HEK293 (cell line): Measurements from ENCODE around the gene ITGB6.

Experiments
- ATF2 ChIP-seq: fragments of 450-650 bp; formaldehyde crosslinking; IDR thresholded peaks from 2 replicates; pipeline ENCODE4 v1.5.1; 2016; ENCODE audit warnings: missing biosample characterization, missing genetic modification characterization, low read depth
- CTCF ChIP-seq: fragments of 450-650 bp; formaldehyde crosslinking; IDR thresholded peaks from 2 replicates; pipeline ENCODE4 v1.5.1; 2016; ENCODE audit warnings: missing biosample characterization, missing genetic modification characterization
- YY1 ChIP-seq: fragments of 450-650 bp; formaldehyde crosslinking; IDR thresholded peaks from 2 replicates; pipeline ENCODE4 v1.5.1; 2018; ENCODE audit warnings: missing biosample characterization, missing genetic modification characterization
- ZNF114 ChIP-seq: fragments of 450-650 bp; formaldehyde crosslinking; IDR thresholded peaks from 2 replicates; pipeline ENCODE4 v1.5.0; 2017; ENCODE audit warnings: missing biosample characterization, missing genetic modification characterization
- ZNF121 ChIP-seq: fragments of 450-650 bp; formaldehyde crosslinking; IDR thresholded peaks from 2 replicates; pipeline ENCODE4 v1.5.1; 2016; ENCODE audit warnings: missing biosample characterization, missing genetic modification characterization
- ZNF16 ChIP-seq: fragments of 450-650 bp; formaldehyde crosslinking; IDR thresholded peaks from 2 replicates; pipeline ENCODE4 v1.5.1; 2016; ENCODE audit warnings: low read depth, missing biosample characterization, missing genetic modification characterization
- ZNF184 ChIP-seq: fragments of 450-650 bp; IDR thresholded peaks from 2 replicates; pipeline ENCODE4 v1.5.1; 2018; ENCODE audit warnings: missing biosample characterization, mild to moderate bottlenecking, missing genetic modification characterization
- ZNF248 ChIP-seq: fragments of 450-650 bp; formaldehyde crosslinking; IDR thresholded peaks from 2 replicates; pipeline ENCODE4 v1.5.1; 2017; ENCODE audit warnings: missing biosample characterization, missing genetic modification characterization
- ZNF747 ChIP-seq: fragments of 450-650 bp; formaldehyde crosslinking; IDR thresholded peaks from 2 replicates; pipeline ENCODE4 v1.5.1; 2016; ENCODE audit warnings: missing biosample characterization, missing genetic modification characterization
- ZNF785 ChIP-seq: fragments of 450-650 bp; formaldehyde crosslinking; IDR thresholded peaks from 2 replicates; pipeline ENCODE4 v1.5.1; 2016; ENCODE audit warnings: missing biosample characterization, missing genetic modification characterization
- ZSCAN16 ChIP-seq: fragments of 450-650 bp; formaldehyde crosslinking; IDR thresholded peaks from 2 replicates; pipeline ENCODE4 v1.5.1; 2016; ENCODE audit warnings: missing biosample characterization, missing genetic modification characterization

DNA sequence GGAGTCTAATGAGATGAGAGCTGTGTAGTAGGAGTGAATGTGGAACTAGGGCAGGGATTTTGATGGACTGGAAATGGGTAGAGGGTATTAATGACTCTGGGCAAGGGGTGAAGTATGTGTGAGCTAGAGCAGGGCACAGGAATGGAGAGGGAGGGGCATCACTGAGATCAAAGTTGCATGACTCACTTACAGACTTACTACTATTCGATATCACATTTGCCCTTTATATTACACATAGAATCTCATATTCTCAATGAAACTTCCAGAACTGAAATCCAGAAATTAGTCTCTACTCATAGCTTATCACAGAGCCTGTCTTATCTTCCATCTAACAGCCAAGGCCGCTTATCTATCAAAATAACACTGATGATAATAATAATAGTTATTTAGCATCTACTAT is 20.0 kb upstream of the ITGB6 start:
- TF ChIP-seq ATF2 (no peak), CTCF (tag by site-specific recombination) (no peak), ZNF114 (tag by site-specific recombination) (no peak), ZNF16 (tag by site-specific recombination) (no peak), ZNF248 (tag by site-specific recombination) (no peak), ZSCAN16 (no peak), ZNF184 (tag by site-specific recombination) (no peak), YY1 (tag by site-specific recombination) (no peak), ZNF121 (tag by site-specific recombination) (no peak), ZNF785 (tag by site-specific recombination) (no peak), ZNF747 (tag by site-specific recombination) (no peak)
